ENCODE measurements around the gene G0S2. TPM values are rescaled to one million over a fixed set of nuclear protein-coding genes. Genes with fewer than 3 reads are reported as not detected.

The G0S2 gene
- total RNA-seq, 2 experiments from 2014 or later: 4.9 to 5.7 TPM

DNA sequence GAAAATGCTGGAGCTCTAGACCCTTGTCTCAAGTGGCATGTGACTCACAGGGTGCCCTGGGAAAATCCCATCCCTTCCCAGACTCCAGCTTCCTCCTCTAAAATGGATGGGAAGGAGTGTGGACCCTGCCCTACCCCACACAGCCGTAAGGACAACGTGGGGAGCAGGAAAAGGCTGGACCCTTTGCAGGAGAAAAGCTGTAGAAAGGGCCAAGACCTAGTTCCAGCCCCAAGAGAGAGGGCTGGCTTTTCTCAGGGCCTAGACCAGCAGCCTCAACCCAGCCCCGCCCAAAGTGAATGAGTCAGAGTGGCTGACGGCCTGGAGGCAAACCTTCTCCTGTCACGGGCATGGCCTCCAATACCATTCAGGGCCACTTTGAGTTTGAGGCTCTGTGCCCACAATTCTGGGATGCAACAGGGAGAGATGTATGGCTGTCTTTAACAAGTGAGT lies 24.0 kb upstream of the G0S2 start:
- POLR2A ChIA-PET: no interaction called here

DNA sequence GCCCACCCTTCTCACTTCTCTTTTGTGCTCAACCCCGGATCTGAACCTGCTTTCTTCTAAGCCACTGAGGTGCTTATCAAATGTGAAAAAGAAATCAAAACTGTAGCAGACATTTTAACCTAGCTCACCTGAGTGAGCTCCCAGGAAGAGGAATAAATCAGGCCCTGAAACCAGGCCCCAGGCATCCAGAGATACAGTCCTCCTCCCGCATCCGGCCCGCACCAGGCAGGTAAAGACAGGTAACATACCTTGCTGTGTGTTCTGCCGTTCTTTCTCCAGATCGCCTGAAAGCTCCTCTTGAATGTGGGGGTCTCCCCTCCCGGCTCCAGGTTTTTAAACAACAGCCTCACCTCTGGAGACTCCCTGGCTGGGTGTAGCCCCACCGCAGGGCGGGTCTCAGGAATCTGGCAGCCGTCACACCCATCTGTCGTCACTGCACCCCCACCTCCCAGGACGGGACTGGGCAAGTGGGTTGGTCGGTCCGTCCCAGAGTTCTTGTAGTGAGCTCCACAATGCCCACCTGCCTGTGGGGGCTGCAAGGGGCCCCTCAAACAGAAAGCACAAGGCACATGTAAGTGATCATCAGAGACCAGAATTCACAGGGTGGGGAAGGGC lies 23.0 kb upstream of the G0S2 start, which contains the start of gene LAMB3:
Gene LAMB3, minus strand, starts transcription at position 305 of the 615 bp plus-strand sequence. CDS start 1,481 bp downstream, outside the sequence.
- intact Hi-C loops (cut with micrococcal nuclease): no loop called here
- POLR2A ChIA-PET: interaction anchor here (0.6 to 0.8 kb wide), 3 partner anchors 9 to 131 kb away, joined by 3 read pairs; partner anchors contain the start of gene G0S2

More for the DNA sequence above, 24.0 kb upstream of the G0S2 start:
- H3K9me3 Mint-ChIP-seq: no peaks in the 10 kb centered on the region
- H3K36me3 Mint-ChIP-seq (ENCODE audit: low read depth): no peaks in the 10 kb centered on the region
- intact Hi-C loops (cut with micrococcal nuclease): no loop called here
- ATAC-seq (peak; percentile 94), DNase-seq (peak; percentile 79)
- no peak overlapping the region for H3K4me3 Mint-ChIP-seq
- CTCF ChIA-PET: interaction anchor here (1.2 to 6.0 kb wide), 2 partner anchors 23 to 43 kb away, joined by 4 to 25 read pairs; no protein-coding TSS in a partner anchor
- no peaks in the 10 kb centered on the region for H3K27me3 Mint-ChIP-seq
- H3K27ac Mint-ChIP-seq: no peak overlapping the region
- TF ChIP-seq, protein P1, sequence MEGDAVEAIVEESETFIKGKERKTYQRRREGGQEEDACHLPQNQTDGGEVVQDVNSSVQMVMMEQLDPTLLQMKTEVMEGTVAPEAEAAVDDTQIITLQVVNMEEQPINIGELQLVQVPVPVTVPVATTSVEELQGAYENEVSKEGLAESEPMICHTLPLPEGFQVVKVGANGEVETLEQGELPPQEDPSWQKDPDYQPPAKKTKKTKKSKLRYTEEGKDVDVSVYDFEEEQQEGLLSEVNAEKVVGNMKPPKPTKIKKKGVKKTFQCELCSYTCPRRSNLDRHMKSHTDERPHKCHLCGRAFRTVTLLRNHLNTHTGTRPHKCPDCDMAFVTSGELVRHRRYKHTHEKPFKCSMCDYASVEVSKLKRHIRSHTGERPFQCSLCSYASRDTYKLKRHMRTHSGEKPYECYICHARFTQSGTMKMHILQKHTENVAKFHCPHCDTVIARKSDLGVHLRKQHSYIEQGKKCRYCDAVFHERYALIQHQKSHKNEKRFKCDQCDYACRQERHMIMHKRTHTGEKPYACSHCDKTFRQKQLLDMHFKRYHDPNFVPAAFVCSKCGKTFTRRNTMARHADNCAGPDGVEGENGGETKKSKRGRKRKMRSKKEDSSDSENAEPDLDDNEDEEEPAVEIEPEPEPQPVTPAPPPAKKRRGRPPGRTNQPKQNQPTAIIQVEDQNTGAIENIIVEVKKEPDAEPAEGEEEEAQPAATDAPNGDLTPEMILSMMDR (IDR thresholded peaks at IDR 0.05): no peak
- peaks cover 28% of the 10 kb centered on the region for H3K4me1 Mint-ChIP-seq (ENCODE audit: low read depth)

DNA sequence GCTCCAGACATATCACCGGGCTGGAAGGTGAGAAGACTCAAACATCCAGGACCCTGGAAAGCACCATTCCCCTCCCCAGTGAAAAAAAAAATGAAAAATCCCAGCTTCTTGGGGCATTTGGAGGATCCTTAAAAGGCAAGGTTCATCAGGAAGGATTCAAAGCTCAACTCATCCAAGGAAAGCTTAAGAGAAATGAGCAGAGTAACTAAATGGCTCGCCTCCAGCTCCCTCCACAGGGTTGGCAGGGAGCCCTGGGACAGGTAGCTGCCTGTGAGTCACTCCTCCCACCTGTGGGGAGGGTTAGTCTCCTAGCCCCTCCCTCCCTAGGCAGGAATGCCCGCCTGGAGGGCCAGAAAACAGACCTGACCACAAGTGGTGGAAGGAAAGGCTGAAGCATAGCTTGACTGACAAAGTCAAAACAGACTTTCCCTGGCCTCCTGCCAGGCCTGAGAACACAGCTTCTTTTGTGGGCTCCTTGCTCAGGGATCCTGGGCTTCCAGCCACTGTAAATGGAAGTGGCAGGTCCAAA lies 22.3 kb upstream of the G0S2 start:
- ChIA-PET POLR2A (interaction anchor here (0.6 to 1.3 kb wide), 3 partner anchors 10 to 22 kb away, joined by 3 read pairs; partner anchors contain the start of gene G0S2), CTCF (interaction anchor here (0.9 to 1.6 kb wide), 8 partner anchors 11 to 84 kb away, joined by 3 to 4 read pairs (median 4); no protein-coding TSS in a partner anchor)
- no peak overlapping the region for H3K27ac Mint-ChIP-seq
- no peaks in the 10 kb centered on the region for H3K9me3 Mint-ChIP-seq
- intact Hi-C loops (cut with micrococcal nuclease): no loop called here
- peak; percentile 59 for ATAC-seq
- H3K27me3 Mint-ChIP-seq: no peaks in the 10 kb centered on the region
- DNase-seq: peak; percentile 71
- TF ChIP-seq, protein P1 (IDR thresholded peaks at IDR 0.05): no peak
- H3K4me1 Mint-ChIP-seq (ENCODE audit: low read depth): peaks cover 28% of the 10 kb centered on the region
- H3K36me3 Mint-ChIP-seq (ENCODE audit: low read depth): no peaks in the 10 kb centered on the region
- no peak overlapping the region for H3K4me3 Mint-ChIP-seq

More for the DNA sequence above, 23.0 kb upstream of the G0S2 start, which contains the start of gene LAMB3:
- CTCF ChIA-PET: interaction anchor here (0.9 to 1.2 kb wide), 5 partner anchors 10 to 83 kb away, joined by 3 to 4 read pairs (median 3); no protein-coding TSS in a partner anchor
- ATAC-seq: no peak
- Mint-ChIP-seq H3K4me3 (no peak within 1 kb of the TSS), H3K27me3 (no peaks in the 10 kb centered on the region), H3K4me1 (ENCODE audit: low read depth) (peaks cover 28% of the 10 kb centered on the region), H3K9me3 (no peaks in the 10 kb centered on the region), H3K36me3 (ENCODE audit: low read depth) (no peaks in the 10 kb centered on the region), H3K27ac (no peak within 1 kb of the TSS)
- TF ChIP-seq, protein P1 (IDR thresholded peaks at IDR 0.05): no peak
- no peak for DNase-seq

DNA sequence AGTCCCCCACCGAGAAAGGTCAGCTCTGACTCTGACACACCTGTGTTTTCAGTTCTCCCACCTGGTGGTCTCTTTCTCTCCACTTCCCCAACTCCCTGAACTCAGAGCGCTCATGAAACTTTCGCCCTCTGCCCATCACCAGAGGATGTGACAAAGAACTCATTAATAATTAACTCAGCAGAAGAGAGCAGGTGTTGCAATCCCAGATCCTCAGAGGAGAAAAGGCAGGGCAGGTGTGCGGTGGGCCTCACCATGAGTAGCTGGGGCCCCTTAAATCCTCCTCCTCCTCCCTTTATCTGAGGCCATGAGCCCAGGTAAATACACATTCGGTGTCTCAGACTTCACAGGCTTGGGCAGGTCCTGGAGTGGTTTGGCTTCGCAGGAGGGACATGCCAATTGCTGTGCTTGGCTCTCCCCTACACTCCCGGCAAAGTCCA lies 21.3 kb upstream of the G0S2 start:
- CTCF ChIA-PET: interaction anchor here (0.8 to 2.1 kb wide), 5 partner anchors 12 to 88 kb away, joined by 3 to 6 read pairs (median 4); no protein-coding TSS in a partner anchor
- H3K4me1 Mint-ChIP-seq (ENCODE audit: low read depth): peaks cover 30% of the 10 kb centered on the region
- no peak for ATAC-seq

More for the DNA sequence above, 21.3 kb upstream of the G0S2 start:
- H3K4me3 Mint-ChIP-seq: no peak overlapping the region
- intact Hi-C loops (cut with micrococcal nuclease): no loop called here
- no peaks in the 10 kb centered on the region for H3K9me3 Mint-ChIP-seq
- peaks cover 6% of the 10 kb centered on the region for H3K27me3 Mint-ChIP-seq
- DNase-seq: no peak
- TF ChIP-seq, protein P1 (IDR thresholded peaks at IDR 0.05): no peak
- peak overlapping the region; percentile 40 for H3K27ac Mint-ChIP-seq
- H3K36me3 Mint-ChIP-seq (ENCODE audit: low read depth): no peaks in the 10 kb centered on the region
- POLR2A ChIA-PET: interaction anchor here (1.3 to 1.5 kb wide), 2 partner anchors 13 to 21 kb away, joined by 3 read pairs; partner anchors contain the start of gene G0S2
